Germinal center (tissue), 1 donor: ENCODE data around the gene C22orf31.
"Not testable (repeated sequence)": the region's sequence is repeated elsewhere in the genome, so short reads cannot be mapped to it uniquely, and the experiment has no call there.

Experiments
- DNase-seq: peaks from one replicate; pipeline ENCODE4 v3.0.0; 2012; ENCODE audit warnings: mixed read lengths, low spot score

Gene C22orf31

GRCh38 chr22:29061773-29062172 lies at the start of gene C22orf31:
TSS of gene C22orf31 (minus strand) at chr22:29061831. CDS start at chr22:29061792, 39 bp downstream.
- DNase-seq = no peak

GRCh38 chr22:29110946-29111345 lies 49.3 kb upstream of the C22orf31 start:
- no peak for DNase-seq

- DNase-seq = no peak
Observed at GRCh38 chr22:29109822-29110221, 48.2 kb upstream of the C22orf31 start.

- no peak for DNase-seq
Observed at GRCh38 chr22:29108137-29108536, 46.5 kb upstream of the C22orf31 start.

GRCh38 chr22:29106839-29107238 lies 45.2 kb upstream of the C22orf31 start:
- DNase-seq = no peak

GRCh38 chr22:29105468-29105867 lies 43.8 kb upstream of the C22orf31 start:
- DNase-seq = no peak

- DNase-seq = no peak
Observed at GRCh38 chr22:29103121-29103520, 41.5 kb upstream of the C22orf31 start.

GRCh38 chr22:29102300-29102699 lies 40.7 kb upstream of the C22orf31 start:
- no peak for DNase-seq

GRCh38 chr22:29098296-29098695 lies 36.7 kb upstream of the C22orf31 start:
- DNase-seq = no peak

GRCh38 chr22:29096736-29097669 lies 35.4 kb upstream of the C22orf31 start:
- no peak for DNase-seq

- DNase-seq = no peak
Observed at GRCh38 chr22:29095459-29095858, 33.8 kb upstream of the C22orf31 start.

- DNase-seq = no peak
Observed at GRCh38 chr22:29093501-29094300, 32.1 kb upstream of the C22orf31 start.

GRCh38 chr22:29093030-29093429 lies 31.4 kb upstream of the C22orf31 start:
- no peak for DNase-seq

GRCh38 chr22:29092243-29092642 lies 30.6 kb upstream of the C22orf31 start:
- no peak for DNase-seq

GRCh38 chr22:29090039-29090438 lies 28.4 kb upstream of the C22orf31 start:
- no peak for DNase-seq

- no peak for DNase-seq
Observed at GRCh38 chr22:29089507-29089906, 27.9 kb upstream of the C22orf31 start.

GRCh38 chr22:29088809-29089208 lies 27.2 kb upstream of the C22orf31 start:
- DNase-seq = no peak

GRCh38 chr22:29087012-29087411 lies 25.4 kb upstream of the C22orf31 start:
- no peak for DNase-seq

GRCh38 chr22:29083933-29084591 lies 22.4 kb upstream of the C22orf31 start:
- DNase-seq = no peak

GRCh38 chr22:29083576-29083932 lies 21.9 kb upstream of the C22orf31 start:
- DNase-seq = not testable (repeated sequence)

- DNase-seq = no peak
Observed at GRCh38 chr22:29082826-29083545, 21.4 kb upstream of the C22orf31 start.
